ENCODE data around the gene CYP4F11. TPM values are rescaled to one million over a fixed set of nuclear protein-coding genes. Genes with fewer than 3 reads are reported as not detected.
"Not testable (repeated sequence)": the region's sequence is repeated elsewhere in the genome, so short reads cannot be mapped to it uniquely, and the experiment has no call there.

The CYP4F11 gene
- total RNA-seq, 1 donor from 2014 or later: not detected

- Histone ChIP-seq H3K27ac (ENCODE audit: low read depth, low read length) (no peak overlapping the region), H3K36me3 (ENCODE audit: control insufficient read depth in 3 of 3, insufficient read depth in 3 of 3, low read length in 3 of 3) (no peaks in the 10 kb centered on the region), H3K4me3 (ENCODE audit: low read length in 3 of 3) (no peak overlapping the region), H3K27me3 (ENCODE audit: control insufficient read depth in 3 of 3, insufficient read depth in 3 of 3, low read length in 3 of 3) (peaks cover 3 to 20% (median 19%) of the 10 kb centered on the region in 3 donors), H3K9me3 (ENCODE audit: control insufficient read depth in 3 of 3, low read length in 3 of 3) (peaks cover 0 to 2% (median 0%) of the 10 kb centered on the region in 3 donors), H3K9ac (ENCODE audit: low read depth in 1 of 3, low read length in 3 of 3) (no peak overlapping the region), H3K4me1 (ENCODE audit: control insufficient read depth in 3 of 3, insufficient read depth in 3 of 3, low read length in 3 of 3) (no peaks in the 10 kb centered on the region)
Measured at GRCh38 chr19:15954820-15955219, 20.5 kb upstream of the CYP4F11 start.

- peaks cover 5 to 7% (median 6%) of the 10 kb centered on the region in 3 donors for H3K9me3 ChIP-seq (ENCODE audit: control insufficient read depth in 3 of 3, low read length in 3 of 3)
- no peak within 1 kb of the TSS for H3K4me3 ChIP-seq (ENCODE audit: low read length in 3 of 3)
- peaks cover 0 to 3% (median 0%) of the 10 kb centered on the region in 3 donors for H3K27me3 ChIP-seq (ENCODE audit: control insufficient read depth in 3 of 3, insufficient read depth in 3 of 3, low read length in 3 of 3)
- no peak within 1 kb of the TSS for H3K27ac ChIP-seq (ENCODE audit: low read depth, low read length)
- H3K9ac ChIP-seq (ENCODE audit: low read depth in 1 of 3, low read length in 3 of 3): no peak within 1 kb of the TSS
- no peaks in the 10 kb centered on the region for H3K36me3 ChIP-seq (ENCODE audit: control insufficient read depth in 3 of 3, insufficient read depth in 3 of 3, low read length in 3 of 3)
- no peaks in the 10 kb centered on the region for H3K4me1 ChIP-seq (ENCODE audit: control insufficient read depth in 3 of 3, insufficient read depth in 3 of 3, low read length in 3 of 3)
Measured at GRCh38 chr19:15948223-15949058, 14.1 kb upstream of the CYP4F11 start, which contains the start of gene OR10H4. Gene OR10H4 (plus strand): TSS chr19:15949008. CDS start chr19:15949008, 0 bp downstream.

- no peaks in the 10 kb centered on the region for H3K36me3 ChIP-seq (ENCODE audit: control insufficient read depth in 3 of 3, insufficient read depth in 3 of 3, low read length in 3 of 3)
- H3K9ac ChIP-seq (ENCODE audit: low read depth in 1 of 3, low read length in 3 of 3): no peak overlapping the region
- no peak overlapping the region for H3K4me3 ChIP-seq (ENCODE audit: low read length in 3 of 3)
- peaks cover 0 to 3% (median 0%) of the 10 kb centered on the region in 3 donors for H3K27me3 ChIP-seq (ENCODE audit: control insufficient read depth in 3 of 3, insufficient read depth in 3 of 3, low read length in 3 of 3)
- H3K9me3 ChIP-seq (ENCODE audit: control insufficient read depth in 3 of 3, low read length in 3 of 3): peaks cover 5 to 7% (median 6%) of the 10 kb centered on the region in 3 donors
- H3K27ac ChIP-seq (ENCODE audit: low read depth, low read length): no peak overlapping the region
- H3K4me1 ChIP-seq (ENCODE audit: control insufficient read depth in 3 of 3, insufficient read depth in 3 of 3, low read length in 3 of 3): no peaks in the 10 kb centered on the region
Measured at GRCh38 chr19:15945301-15945700, 11.0 kb upstream of the CYP4F11 start.

GRCh38 chr19:15944401-15944800 lies 10.1 kb upstream of the CYP4F11 start:
- Histone ChIP-seq H3K9me3 (ENCODE audit: control insufficient read depth in 3 of 3, low read length in 3 of 3) (peaks cover 5 to 7% (median 6%) of the 10 kb centered on the region in 3 donors), H3K36me3 (ENCODE audit: control insufficient read depth in 3 of 3, insufficient read depth in 3 of 3, low read length in 3 of 3) (no peaks in the 10 kb centered on the region), H3K27ac (ENCODE audit: low read depth, low read length) (no peak overlapping the region), H3K4me1 (ENCODE audit: control insufficient read depth in 3 of 3, insufficient read depth in 3 of 3, low read length in 3 of 3) (no peaks in the 10 kb centered on the region), H3K9ac (ENCODE audit: low read depth in 1 of 3, low read length in 3 of 3) (no peak overlapping the region), H3K4me3 (ENCODE audit: low read length in 3 of 3) (no peak overlapping the region), H3K27me3 (ENCODE audit: control insufficient read depth in 3 of 3, insufficient read depth in 3 of 3, low read length in 3 of 3) (peaks cover 0 to 6% (median 3%) of the 10 kb centered on the region in 3 donors)

- peaks cover 12 to 21% (median 18%) of the 10 kb centered on the region in 3 donors for H3K27me3 ChIP-seq (ENCODE audit: control insufficient read depth in 3 of 3, insufficient read depth in 3 of 3, low read length in 3 of 3)
- no peaks in the 10 kb centered on the region for H3K4me1 ChIP-seq (ENCODE audit: control insufficient read depth in 3 of 3, insufficient read depth in 3 of 3, low read length in 3 of 3)
- no peaks in the 10 kb centered on the region for H3K36me3 ChIP-seq (ENCODE audit: control insufficient read depth in 3 of 3, insufficient read depth in 3 of 3, low read length in 3 of 3)
- H3K9me3 ChIP-seq (ENCODE audit: control insufficient read depth in 3 of 3, low read length in 3 of 3): peaks cover 0 to 2% (median 2%) of the 10 kb centered on the region in 3 donors
- no peak overlapping the region for H3K27ac ChIP-seq (ENCODE audit: low read depth, low read length)
- H3K4me3 ChIP-seq (ENCODE audit: low read length in 3 of 3): no peak overlapping the region
- H3K9ac ChIP-seq (ENCODE audit: low read depth in 1 of 3, low read length in 3 of 3): no peak overlapping the region
Measured at GRCh38 chr19:15937771-15938170, 3.4 kb upstream of the CYP4F11 start.

- Histone ChIP-seq H3K4me1 (ENCODE audit: control insufficient read depth in 3 of 3, insufficient read depth in 3 of 3, low read length in 3 of 3) (no peaks in the 10 kb centered on the region), H3K27ac (ENCODE audit: low read depth, low read length) (no peak overlapping the region), H3K4me3 (ENCODE audit: low read length in 3 of 3) (no peak overlapping the region), H3K27me3 (ENCODE audit: control insufficient read depth in 3 of 3, insufficient read depth in 3 of 3, low read length in 3 of 3) (peaks cover 12 to 21% (median 18%) of the 10 kb centered on the region in 3 donors), H3K36me3 (ENCODE audit: control insufficient read depth in 3 of 3, insufficient read depth in 3 of 3, low read length in 3 of 3) (no peaks in the 10 kb centered on the region), H3K9ac (ENCODE audit: low read depth in 1 of 3, low read length in 3 of 3) (no peak overlapping the region), H3K9me3 (ENCODE audit: control insufficient read depth in 3 of 3, low read length in 3 of 3) (peaks cover 0 to 2% (median 2%) of the 10 kb centered on the region in 3 donors)
Measured at GRCh38 chr19:15936950-15937349, 2.6 kb upstream of the CYP4F11 start.

GRCh38 chr19:15936173-15936572 lies 1.8 kb upstream of the CYP4F11 start:
- Histone ChIP-seq H3K4me3 (ENCODE audit: low read length in 3 of 3) (no peak overlapping the region), H3K9ac (ENCODE audit: low read depth in 1 of 3, low read length in 3 of 3) (no peak overlapping the region), H3K27me3 (ENCODE audit: control insufficient read depth in 3 of 3, insufficient read depth in 3 of 3, low read length in 3 of 3) (peaks cover 13 to 21% (median 20%) of the 10 kb centered on the region in 3 donors)

GRCh38 chr19:15935167-15935702 lies 906 bp upstream of the CYP4F11 start:
- H3K4me1 ChIP-seq (ENCODE audit: control insufficient read depth in 3 of 3, insufficient read depth in 3 of 3, low read length in 3 of 3): no peaks in the 10 kb centered on the region
- H3K9me3 ChIP-seq (ENCODE audit: control insufficient read depth in 3 of 3, low read length in 3 of 3): peaks cover 0 to 2% (median 2%) of the 10 kb centered on the region in 3 donors
- H3K9ac ChIP-seq (ENCODE audit: low read depth in 1 of 3, low read length in 3 of 3): no peak overlapping the region
- H3K27ac ChIP-seq (ENCODE audit: low read depth, low read length): no peak overlapping the region
- H3K27me3 ChIP-seq (ENCODE audit: control insufficient read depth in 3 of 3, insufficient read depth in 3 of 3, low read length in 3 of 3): peaks cover 20 to 29% (median 29%) of the 10 kb centered on the region in 3 donors
- no peaks in the 10 kb centered on the region for H3K36me3 ChIP-seq (ENCODE audit: control insufficient read depth in 3 of 3, insufficient read depth in 3 of 3, low read length in 3 of 3)
- H3K4me3 ChIP-seq (ENCODE audit: low read length in 3 of 3): no peak overlapping the region

More at GRCh38 chr19:15936173-15936572, 1.8 kb upstream of the CYP4F11 start:
- H3K9me3 ChIP-seq (ENCODE audit: control insufficient read depth in 3 of 3, low read length in 3 of 3): peaks cover 0 to 2% (median 2%) of the 10 kb centered on the region in 3 donors
- no peaks in the 10 kb centered on the region for H3K36me3 ChIP-seq (ENCODE audit: control insufficient read depth in 3 of 3, insufficient read depth in 3 of 3, low read length in 3 of 3)
- H3K27ac ChIP-seq (ENCODE audit: low read depth, low read length): no peak overlapping the region
- H3K4me1 ChIP-seq (ENCODE audit: control insufficient read depth in 3 of 3, insufficient read depth in 3 of 3, low read length in 3 of 3): no peaks in the 10 kb centered on the region

GRCh38 chr19:15933761-15934331 lies 483 bp downstream of the CYP4F11 start:
- not testable (repeated sequence) for H3K9me3 ChIP-seq (ENCODE audit: control insufficient read depth in 3 of 3, low read length in 3 of 3); H3K36me3 ChIP-seq (ENCODE audit: control insufficient read depth in 3 of 3, insufficient read depth in 3 of 3, low read length in 3 of 3); H3K4me1 ChIP-seq (ENCODE audit: control insufficient read depth in 3 of 3, insufficient read depth in 3 of 3, low read length in 3 of 3); H3K4me3 ChIP-seq (ENCODE audit: low read length in 3 of 3); H3K27ac ChIP-seq (ENCODE audit: low read depth, low read length); H3K9ac ChIP-seq (ENCODE audit: low read depth in 1 of 3, low read length in 3 of 3)
- H3K27me3 ChIP-seq (ENCODE audit: control insufficient read depth in 3 of 3, insufficient read depth in 3 of 3, low read length in 3 of 3): peaks cover 13 to 38% (median 38%) of the 10 kb centered on the region in 3 donors

- Histone ChIP-seq H3K4me1 (ENCODE audit: control insufficient read depth in 3 of 3, insufficient read depth in 3 of 3, low read length in 3 of 3) (no peaks in the 10 kb centered on the region), H3K4me3 (ENCODE audit: low read length in 3 of 3) (no peak overlapping the region), H3K27ac (ENCODE audit: low read depth, low read length) (no peak overlapping the region), H3K9me3 (ENCODE audit: control insufficient read depth in 3 of 3, low read length in 3 of 3) (no peaks in the 10 kb centered on the region), H3K36me3 (ENCODE audit: control insufficient read depth in 3 of 3, insufficient read depth in 3 of 3, low read length in 3 of 3) (no peaks in the 10 kb centered on the region), H3K9ac (ENCODE audit: low read depth in 1 of 3, low read length in 3 of 3) (no peak overlapping the region), H3K27me3 (ENCODE audit: control insufficient read depth in 3 of 3, insufficient read depth in 3 of 3, low read length in 3 of 3) (peaks cover 11 to 38% (median 29%) of the 10 kb centered on the region in 3 donors)
Measured at GRCh38 chr19:15928321-15928720, 6.0 kb downstream of the CYP4F11 start.
